HepG2 (cell line): Measurements from ENCODE around the gene MUCL3. TPM values are rescaled to one million over a fixed set of nuclear protein-coding genes. Genes with fewer than 3 reads are reported as not detected.
A peak's percentile ranks its signal among the peaks of the same experiment; 100 is the strongest.

ENCODE experiments used
- ATF1 ChIP-seq: IDR thresholded peaks from 2 replicates; pipeline ENCODE4 v1.6.1; 2016; ENCODE audit warnings: mild to moderate bottlenecking, control low read depth
- CBX5 ChIP-seq: sonication (generic); formaldehyde crosslinking; IDR thresholded peaks from 2 replicates; pipeline ENCODE4 v1.4.0; 2020; ENCODE audit warnings: missing genetic modification reagents, borderline replicate concordance
- CC2D1A ChIP-seq: sonication (generic); formaldehyde crosslinking; IDR thresholded peaks from 2 replicates; pipeline ENCODE4 v1.8.1; 2023; ENCODE audit warnings: mild to moderate bottlenecking, missing genetic modification reagents
- CEBPG ChIP-seq: IDR thresholded peaks from 2 replicates; pipeline ENCODE4 v1.6.1; 2016
- FIP1L1 ChIP-seq: fragments of 200-400 bp; formaldehyde crosslinking; IDR thresholded peaks from 2 replicates; pipeline ENCODE4 v1.6.1; 2018; ENCODE audit warnings: low read depth, mild to moderate bottlenecking, low read length, moderate library complexity, borderline replicate concordance; ENCODE audit not compliant: insufficient read depth
- FOSL2 ChIP-seq: sonication (generic); formaldehyde crosslinking; IDR thresholded peaks from 2 replicates; pipeline ENCODE4 v1.4.0; 2020; ENCODE audit warnings: missing genetic modification reagents
- MIXL1 ChIP-seq: IDR thresholded peaks from 2 replicates; pipeline ENCODE4 v1.6.1; 2016
- NPAS2 ChIP-seq: sonication (generic); formaldehyde crosslinking; IDR thresholded peaks from 2 replicates; pipeline ENCODE4 v1.8.0; 2022; ENCODE audit warnings: mild to moderate bottlenecking, missing genetic modification reagents, borderline replicate concordance
- NR2F6 ChIP-seq, 2 experiments: IDR thresholded peaks; 2 replicates each; pipeline ENCODE4 v1.6.1; 2016; ENCODE audit warnings: antibody characterized with exemption in 1 of 2, mild to moderate bottlenecking in 1 of 2
- POLR2AphosphoS5 ChIP-seq: IDR thresholded peaks from 2 replicates; pipeline ENCODE4 v1.6.1; 2012; ENCODE audit warnings: low read depth, low read length
- SNRNP70 ChIP-seq: fragments of 200-400 bp; formaldehyde crosslinking; IDR thresholded peaks from 2 replicates; pipeline ENCODE4 v1.6.1; 2017; ENCODE audit warnings: mild to moderate bottlenecking, low read depth, low read length, moderate library complexity
- SP5 ChIP-seq: IDR thresholded peaks from 2 replicates; pipeline ENCODE4 v1.6.1; 2016; ENCODE audit warnings: low read depth, borderline replicate concordance
- ZNF143 ChIP-seq: sonication (generic); formaldehyde crosslinking; IDR thresholded peaks from 2 replicates; pipeline ENCODE4 v1.4.0; 2020; ENCODE audit warnings: missing genetic modification reagents
- ZNF24 ChIP-seq: fragments of 450-650 bp; IDR thresholded peaks from 2 replicates; pipeline ENCODE4 v1.6.1; 2017; ENCODE audit warnings: antibody characterized with exemption, mild to moderate bottlenecking
- ZNF484 ChIP-seq: sonication (generic); formaldehyde crosslinking; IDR thresholded peaks from 2 replicates; pipeline ENCODE4 v1.5.1; 2020; ENCODE audit warnings: mild to moderate bottlenecking, low read depth, missing genetic modification reagents, borderline replicate concordance
- ZNF605 ChIP-seq: sonication (generic); formaldehyde crosslinking; IDR thresholded peaks from 2 replicates; pipeline ENCODE4 v1.8.0; 2022; ENCODE audit warnings: mild to moderate bottlenecking, missing genetic modification reagents
- ZNF709 ChIP-seq: sonication (generic); formaldehyde crosslinking; IDR thresholded peaks from 2 replicates; pipeline ENCODE4 v1.5.0; 2020; ENCODE audit warnings: mild to moderate bottlenecking, missing genetic modification reagents
- ZNF720 ChIP-seq: sonication (generic); formaldehyde crosslinking; IDR thresholded peaks from 2 replicates; pipeline ENCODE4 v1.4.0; 2020; ENCODE audit warnings: missing genetic modification reagents
- ZNF737 ChIP-seq: sonication (generic); formaldehyde crosslinking; IDR thresholded peaks from 2 replicates; pipeline ENCODE4 v1.5.0; 2020; ENCODE audit warnings: missing genetic modification reagents, mild to moderate bottlenecking, borderline replicate concordance
- polyA plus RNA-seq, 8 experiments: library from polyadenylated mRNA; depleted of rRNA in 3 of 8; stranded (reverse) in 7 of 8; unstranded in 1 of 8; fragments of >200 nt; fragmentation: Illumina TruSeq in 4 of 8; extraction: Trizol in 4 of 8; gene quantifications; 2 replicates each; pipeline versions ENCODE4 v1.2.1 to v1.2.3, GENCODE V29; 2011 to 2016; ENCODE audit warnings: low read depth in 4 of 8, missing spikeins in 1 of 8, mixed read lengths in 1 of 8; ENCODE audit not compliant: insufficient read depth in 1 of 8
- total RNA-seq, 5 experiments: library from RNA; depleted of rRNA; stranded (reverse); fragments of >200 nt; fragmentation: Illumina TruSeq; extraction: Trizol; gene quantifications; 2 replicates each; pipeline ENCODE4 v1.2.3, GENCODE V29; 2016; ENCODE audit warnings: low read depth in 1 of 5
- TF ChIP-seq, protein P1 (sequence below), 2 experiments: sonication (generic) in 1 of 2; formaldehyde crosslinking in 1 of 2; IDR thresholded peaks; 2 replicates each; pipeline versions ENCODE4 v1.4.0 to v1.6.1; 2018 to 2020; ENCODE audit warnings: missing genetic modification reagents in 2 of 2, borderline replicate concordance in 1 of 2, low read depth in 1 of 2, mild to moderate bottlenecking in 1 of 2, missing biosample characterization in 1 of 2
- TF ChIP-seq, protein P2 (sequence below): sonication (generic); formaldehyde crosslinking; IDR thresholded peaks from 2 replicates; pipeline ENCODE4 v1.4.0; 2020; ENCODE audit warnings: missing genetic modification reagents, low read depth, mild to moderate bottlenecking, borderline replicate concordance
- TF ChIP-seq, protein P3 (sequence below): sonication (generic); formaldehyde crosslinking; IDR thresholded peaks from 2 replicates; pipeline ENCODE4 v1.4.0; 2020; ENCODE audit warnings: mild to moderate bottlenecking, missing genetic modification reagents
- TF ChIP-seq, protein P4 (sequence below): sonication (generic); formaldehyde crosslinking; IDR thresholded peaks from 2 replicates; pipeline ENCODE4 v1.5.1; 2020; ENCODE audit warnings: mild to moderate bottlenecking, missing genetic modification reagents, moderate library complexity
- TF ChIP-seq, protein P5 (sequence below): sonication (generic); formaldehyde crosslinking; IDR thresholded peaks from 2 replicates; pipeline ENCODE4 v1.8.0; 2022; ENCODE audit warnings: missing genetic modification reagents, low read depth, mild to moderate bottlenecking, borderline replicate concordance

MUCL3 gene
- total and polyA plus RNA-seq, 2 of the 13 experiments (the other 11 are each of a cell fraction or from before 2014, with no cell fraction given) = not detected

DNA sequence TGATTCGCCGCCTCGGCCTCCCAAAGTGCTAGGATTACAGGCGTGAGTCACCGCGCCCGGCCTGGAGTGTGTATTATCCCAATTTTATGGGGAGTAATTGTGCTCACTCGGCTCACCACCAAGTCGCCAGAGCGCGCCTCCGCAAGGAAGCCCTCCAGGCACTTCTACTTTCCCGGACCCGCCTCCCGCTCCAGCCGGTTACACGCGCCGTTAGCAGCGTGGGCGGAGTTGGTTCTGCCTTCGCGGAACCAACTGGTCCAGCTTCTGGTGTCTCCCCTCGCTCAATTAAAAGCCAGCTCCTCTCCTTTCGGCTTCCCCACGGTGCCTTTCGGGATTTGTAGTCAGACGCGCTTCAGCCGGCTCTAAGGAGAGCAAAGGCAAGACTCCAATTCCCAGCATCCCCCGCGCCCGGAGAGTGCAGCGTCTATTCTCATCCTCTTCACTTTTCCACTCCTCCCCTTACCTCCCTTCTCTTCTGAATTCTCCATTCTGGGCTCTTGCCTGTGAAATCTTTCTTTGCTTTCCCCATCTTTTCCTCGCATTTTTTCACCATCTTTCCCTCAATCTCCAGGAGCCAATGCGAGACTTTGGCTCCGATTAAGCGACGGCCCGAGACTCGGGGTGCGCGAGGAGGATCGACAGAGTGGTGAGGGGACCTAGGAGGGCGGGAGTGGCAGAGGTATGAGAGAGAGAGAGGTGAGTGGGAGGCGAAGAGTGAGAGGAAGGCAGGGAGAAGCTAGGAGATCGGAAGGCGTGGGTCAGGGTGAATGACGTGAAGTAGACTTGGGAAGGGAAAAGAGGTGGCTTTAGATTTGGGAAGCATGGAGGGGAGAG, 32.8 kb upstream of the MUCL3 start, which contains the start of gene GTF2H4 (continued):
- TF ChIP-seq, protein P1, sequence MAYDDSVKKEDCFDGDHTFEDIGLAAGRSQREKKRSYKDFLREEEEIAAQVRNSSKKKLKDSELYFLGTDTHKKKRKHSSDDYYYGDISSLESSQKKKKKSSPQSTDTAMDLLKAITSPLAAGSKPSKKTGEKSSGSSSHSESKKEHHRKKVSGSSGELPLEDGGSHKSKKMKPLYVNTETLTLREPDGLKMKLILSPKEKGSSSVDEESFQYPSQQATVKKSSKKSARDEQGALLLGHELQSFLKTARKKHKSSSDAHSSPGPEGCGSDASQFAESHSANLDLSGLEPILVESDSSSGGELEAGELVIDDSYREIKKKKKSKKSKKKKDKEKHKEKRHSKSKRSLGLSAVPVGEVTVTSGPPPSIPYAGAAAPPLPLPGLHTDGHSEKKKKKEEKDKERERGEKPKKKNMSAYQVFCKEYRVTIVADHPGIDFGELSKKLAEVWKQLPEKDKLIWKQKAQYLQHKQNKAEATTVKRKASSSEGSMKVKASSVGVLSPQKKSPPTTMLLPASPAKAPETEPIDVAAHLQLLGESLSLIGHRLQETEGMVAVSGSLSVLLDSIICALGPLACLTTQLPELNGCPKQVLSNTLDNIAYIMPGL (CRISPR knock-in tag; IDR thresholded peaks at IDR 0.05; ENCODE audit: borderline replicate concordance in 1 of 2, low read depth in 1 of 2) = peak; percentile 87 to 97
- TF ChIP-seq CEBPG (CRISPR knock-in tag) (0 out of 2 replicates have a peak, but pooled peaks have one; percentile 40), FOSL2 (CRISPR knock-in tag) (peak; percentile 77), ATF1 (CRISPR knock-in tag) (peak; percentile 83), ZNF484 (no peak), ZNF143 (CRISPR knock-in tag) (peak; percentile 100), SP5 (CRISPR knock-in tag) (peak; percentile 94), SNRNP70 (no peak), ZNF737 (CRISPR knock-in tag) (0 out of 2 replicates have a peak, but pooled peaks have one; percentile 89), ZNF605 (CRISPR knock-in tag) (no peak; the same call in 1 of the 2 replicates), POLR2AphosphoS5 (peak; percentile 63), CBX5 (CRISPR knock-in tag) (peak; percentile 81; the same call in 1 of the 2 replicates), NR2F6 (IDR thresholded peaks at IDR 0.05) (no peak), NR2F6 (CRISPR knock-in tag; IDR thresholded peaks at IDR 0.05) (no peak; the same call in none of the 2 replicates), CC2D1A (no peak), MIXL1 (CRISPR knock-in tag) (peak; percentile 100), ZNF24 (peak; percentile 62; the same call in 1 of the 2 replicates), NPAS2 (CRISPR knock-in tag) (no peak), ZNF720 (CRISPR knock-in tag) (no peak), FIP1L1 (0 out of 2 replicates have a peak, but pooled peaks have one; percentile 36), ZNF709 (CRISPR knock-in tag) (no peak; the same call in 1 of the 2 replicates)
- TF ChIP-seq, protein P2, sequence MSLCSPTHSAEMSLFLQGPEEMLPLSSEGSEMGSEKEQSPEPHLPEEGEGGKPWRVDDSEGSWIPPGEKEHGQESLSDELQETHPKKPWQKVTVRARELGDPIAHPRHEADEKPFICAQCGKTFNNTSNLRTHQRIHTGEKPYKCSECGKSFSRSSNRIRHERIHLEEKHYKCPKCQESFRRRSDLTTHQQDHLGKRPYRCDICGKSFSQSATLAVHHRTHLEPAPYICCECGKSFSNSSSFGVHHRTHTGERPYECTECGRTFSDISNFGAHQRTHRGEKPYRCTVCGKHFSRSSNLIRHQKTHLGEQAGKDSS (CRISPR knock-in tag) = peak; percentile 90; the same call in 1 of the 2 replicates
- TF ChIP-seq, protein P3, sequence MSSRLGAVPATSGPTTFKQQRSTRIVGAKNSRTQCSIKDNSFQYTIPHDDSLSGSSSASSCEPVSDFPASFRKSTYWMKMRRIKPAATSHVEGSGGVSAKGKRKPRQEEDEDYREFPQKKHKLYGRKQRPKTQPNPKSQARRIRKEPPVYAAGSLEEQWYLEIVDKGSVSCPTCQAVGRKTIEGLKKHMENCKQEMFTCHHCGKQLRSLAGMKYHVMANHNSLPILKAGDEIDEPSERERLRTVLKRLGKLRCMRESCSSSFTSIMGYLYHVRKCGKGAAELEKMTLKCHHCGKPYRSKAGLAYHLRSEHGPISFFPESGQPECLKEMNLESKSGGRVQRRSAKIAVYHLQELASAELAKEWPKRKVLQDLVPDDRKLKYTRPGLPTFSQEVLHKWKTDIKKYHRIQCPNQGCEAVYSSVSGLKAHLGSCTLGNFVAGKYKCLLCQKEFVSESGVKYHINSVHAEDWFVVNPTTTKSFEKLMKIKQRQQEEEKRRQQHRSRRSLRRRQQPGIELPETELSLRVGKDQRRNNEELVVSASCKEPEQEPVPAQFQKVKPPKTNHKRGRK (CRISPR knock-in tag) = no peak
- TF ChIP-seq, protein P4, sequence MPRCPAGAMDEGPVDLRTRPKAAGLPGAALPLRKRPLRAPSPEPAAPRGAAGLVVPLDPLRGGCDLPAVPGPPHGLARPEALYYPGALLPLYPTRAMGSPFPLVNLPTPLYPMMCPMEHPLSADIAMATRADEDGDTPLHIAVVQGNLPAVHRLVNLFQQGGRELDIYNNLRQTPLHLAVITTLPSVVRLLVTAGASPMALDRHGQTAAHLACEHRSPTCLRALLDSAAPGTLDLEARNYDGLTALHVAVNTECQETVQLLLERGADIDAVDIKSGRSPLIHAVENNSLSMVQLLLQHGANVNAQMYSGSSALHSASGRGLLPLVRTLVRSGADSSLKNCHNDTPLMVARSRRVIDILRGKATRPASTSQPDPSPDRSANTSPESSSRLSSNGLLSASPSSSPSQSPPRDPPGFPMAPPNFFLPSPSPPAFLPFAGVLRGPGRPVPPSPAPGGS (CRISPR knock-in tag) = peak; percentile 79
- TF ChIP-seq, protein P5, sequence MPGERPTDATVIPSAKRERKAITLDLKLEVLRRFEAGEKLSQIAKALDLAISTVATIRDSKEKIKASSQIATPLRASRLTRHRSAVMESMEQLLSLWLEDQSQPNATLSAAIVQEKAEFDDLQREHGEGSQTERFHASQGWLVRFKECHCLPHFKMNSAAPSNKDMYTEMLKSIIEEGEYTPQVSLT (CRISPR knock-in tag) = no peak
